ENCODE data around the gene ZSCAN5C. TPM values are rescaled to one million over a fixed set of nuclear protein-coding genes. Genes with fewer than 3 reads are reported as not detected.

The ZSCAN5C gene
- total and polyA plus RNA-seq, 2 of the 8 experiments (the other 6 are each of a cell fraction or from before 2014, with no cell fraction given): not detected

GRCh38 chr19:56162258-56162657, 39.8 kb upstream of the ZSCAN5C start:
- H3K4me1 ChIP-seq (replicated peaks in 1 of 4; ENCODE audit: control insufficient read depth in 3 of 4, insufficient read depth in 4 of 4, low read length in 3 of 4): no peaks in the 10 kb centered on the region
- H3K27me3 ChIP-seq (replicated peaks in 1 of 4; ENCODE audit: control insufficient read depth in 3 of 4, extremely low read depth in 1 of 4, insufficient read depth in 3 of 4, low read length in 3 of 4): no peaks in the 10 kb centered on the region
- H3K9me3 ChIP-seq (ENCODE audit: insufficient read depth in 2 of 2, low read depth in 1 of 2, low read length in 1 of 2): no peaks in the 10 kb centered on the region
- H2BK5ac ChIP-seq (ENCODE audit: low read depth, low read length): no peak overlapping the region
- H3K79me1 ChIP-seq (ENCODE audit: low read depth, low read length): no peaks in the 10 kb centered on the region
- H3K36me3 ChIP-seq (ENCODE audit: control insufficient read depth in 2 of 4, insufficient read depth in 4 of 4, low read length in 3 of 4): peaks cover 0 to 19% (median 4%) of the 10 kb centered on the region in 4 experiments; a peak in 3 of 8 replicates
- peaks cover 7% of the 10 kb centered on the region; the same call in 1 of the 2 replicates for H3K23me2 ChIP-seq (ENCODE audit: low read depth, low read length)
- DNase-seq (ENCODE audit: low read depth in 1 of 2, low spot score in 2 of 2) (no peak), FAIRE-seq (no peak)
- no peak overlapping the region for H4K8ac ChIP-seq (ENCODE audit: extremely low read depth, insufficient read depth, low read length)
- no peak overlapping the region for H2BK12ac ChIP-seq (ENCODE audit: low read depth, low read length)
- H3K4me3 ChIP-seq (ENCODE audit: extremely low read depth in 1 of 4, insufficient read depth in 2 of 4, low read depth in 3 of 4, low read length in 4 of 4): no peak overlapping the region
- H3K4ac ChIP-seq (replicated peaks; ENCODE audit: insufficient read length, low read depth, low read length): no peak overlapping the region
- no peaks in the 10 kb centered on the region for H3K79me2 ChIP-seq (ENCODE audit: control insufficient read depth in 1 of 2, insufficient read depth in 2 of 2, low read length in 2 of 2)
- no peak overlapping the region for H4K5ac ChIP-seq (ENCODE audit: insufficient read length, low read depth, low read length)
- H2BK120ac ChIP-seq (replicated peaks; ENCODE audit: low read depth, low read length): no peak overlapping the region
- H3K9ac ChIP-seq (replicated peaks in 1 of 4; ENCODE audit: extremely low read depth in 1 of 4, low read depth in 3 of 4, low read length in 3 of 4): no peak overlapping the region
- H2AK5ac ChIP-seq (ENCODE audit: low read depth, low read length): no peak overlapping the region
- H3K4me2 ChIP-seq (ENCODE audit: insufficient read depth in 1 of 2, low read depth in 2 of 2, low read length in 2 of 2): no peak overlapping the region
- H2BK15ac ChIP-seq (ENCODE audit: low read length): no peak overlapping the region
- no peak overlapping the region for H3K56ac ChIP-seq (replicated peaks; ENCODE audit: insufficient read length, low read depth, low read length)
- H3K23ac ChIP-seq (ENCODE audit: insufficient read length): no peak overlapping the region
- H3K14ac ChIP-seq (ENCODE audit: insufficient read length): no peak overlapping the region
- H4K20me1 ChIP-seq (replicated peaks in 1 of 2; ENCODE audit: control insufficient read depth in 1 of 2, insufficient read depth in 2 of 2, low read length in 2 of 2): peaks cover 0 to 9% of the 10 kb centered on the region in 2 experiments
- H2AFZ ChIP-seq (ENCODE audit: low read length): no peak overlapping the region
- TF ChIP-seq ASH2L (IDR thresholded peaks at IDR 0.05; ENCODE audit: low read length) (no peak), SIN3A (conservative IDR thresholded peaks at IDR 0.05 in 1 of 2, IDR thresholded peaks at IDR 0.05 in 1 of 2; ENCODE audit: low read depth in 1 of 2, low read length in 2 of 2) (no peak)
- CTCF ChIA-PET (ENCODE audit: partially characterized antibody): interaction anchor here (0.8 to 2.0 kb wide), 5 partner anchors 9 to 148 kb away, joined by 3 to 8 read pairs (median 5); no protein-coding TSS in a partner anchor
- H2BK20ac ChIP-seq (ENCODE audit: low read length): no peak overlapping the region
- no peak overlapping the region for H3K27ac ChIP-seq (ENCODE audit: low read depth, low read length)
- H3K18ac ChIP-seq (ENCODE audit: extremely low read depth, low read length): no peak overlapping the region
- POLR2A ChIA-PET (ENCODE audit: partially characterized antibody): interaction anchor here (1.0 to 1.2 kb wide), 2 partner anchors 51 to 77 kb away, joined by 3 read pairs; no protein-coding TSS in a partner anchor
- H4K91ac ChIP-seq (replicated peaks; ENCODE audit: insufficient read length, low read length): no peak overlapping the region
- WGBS, 2 experiments (ENCODE audit: extremely low coverage in 1 of 2, insufficient coverage in 1 of 2, insufficient read length in 1 of 2, insufficient replicate concordance in 2 of 2, low coverage in 1 of 2, low lambda C conversion rate in 2 of 2, missing lambda C conversion rate in 1 of 2): 86% methylated on average over 9 of the region's 9 CpGs; no CpG with 5 or more reads in 1 of the 2 experiments

Data from H1 (cell line).